Right lobe of liver (tissue), 4 donors: ENCODE measurements around the gene CCDC178.

ENCODE experiments used
- POLR2A ChIP-seq: fragments of 450-650 bp; IDR thresholded peaks from one replicate; pipeline ENCODE4 v1.6.1; 2017; ENCODE audit warnings: antibody characterized with exemption, mild to moderate bottlenecking
- TF ChIP-seq, protein P1 (sequence below), 4 donors: fragments of 200-600 bp in 3 of 4; fragments of 450-650 bp in 1 of 4; IDR thresholded peaks; one replicate each; pipeline versions ENCODE4 v1.5.1 to v1.8.0; 2016 to 2022; ENCODE audit warnings: antibody characterized with exemption in 4 of 4, mild to moderate bottlenecking in 2 of 4
- donor health status: DM: no; HTN: no; CAD: no.
- donor health status: DM: no; HTN: no; CAD: no.
- donor health status: DM: no; HTN: yes; CAD: no.

DNA sequence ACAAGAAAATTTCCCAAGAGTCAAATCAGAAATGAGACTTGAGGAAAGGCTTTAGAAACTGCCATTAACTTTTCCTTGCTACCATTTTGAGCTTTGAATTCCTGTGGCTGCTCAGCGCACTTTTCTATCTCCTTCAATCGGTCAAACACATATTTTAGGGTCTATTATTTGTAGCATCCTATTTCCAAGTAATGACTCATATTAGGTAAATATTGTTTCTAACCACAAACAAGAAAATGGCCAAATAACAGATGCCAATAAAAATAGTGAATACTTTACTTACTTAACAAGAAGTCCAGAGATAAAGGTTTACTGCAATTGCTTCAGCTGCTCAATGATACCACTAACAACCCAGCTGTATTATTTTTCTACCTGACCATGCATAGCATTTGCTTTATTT lies 29.7 kb upstream of the CCDC178 start:
- TF ChIP-seq, protein P1, sequence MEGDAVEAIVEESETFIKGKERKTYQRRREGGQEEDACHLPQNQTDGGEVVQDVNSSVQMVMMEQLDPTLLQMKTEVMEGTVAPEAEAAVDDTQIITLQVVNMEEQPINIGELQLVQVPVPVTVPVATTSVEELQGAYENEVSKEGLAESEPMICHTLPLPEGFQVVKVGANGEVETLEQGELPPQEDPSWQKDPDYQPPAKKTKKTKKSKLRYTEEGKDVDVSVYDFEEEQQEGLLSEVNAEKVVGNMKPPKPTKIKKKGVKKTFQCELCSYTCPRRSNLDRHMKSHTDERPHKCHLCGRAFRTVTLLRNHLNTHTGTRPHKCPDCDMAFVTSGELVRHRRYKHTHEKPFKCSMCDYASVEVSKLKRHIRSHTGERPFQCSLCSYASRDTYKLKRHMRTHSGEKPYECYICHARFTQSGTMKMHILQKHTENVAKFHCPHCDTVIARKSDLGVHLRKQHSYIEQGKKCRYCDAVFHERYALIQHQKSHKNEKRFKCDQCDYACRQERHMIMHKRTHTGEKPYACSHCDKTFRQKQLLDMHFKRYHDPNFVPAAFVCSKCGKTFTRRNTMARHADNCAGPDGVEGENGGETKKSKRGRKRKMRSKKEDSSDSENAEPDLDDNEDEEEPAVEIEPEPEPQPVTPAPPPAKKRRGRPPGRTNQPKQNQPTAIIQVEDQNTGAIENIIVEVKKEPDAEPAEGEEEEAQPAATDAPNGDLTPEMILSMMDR (IDR thresholded peaks at IDR 0.05), result no peak
- TF ChIP-seq POLR2A, result no peak
